Neuronal stem cell (in vitro differentiated cells): Measurements from ENCODE around the gene CPLX3.
A peak's percentile ranks its signal among the peaks of the same experiment; 100 is the strongest.

Experiments used
- DNase-seq: peaks from one replicate; pipeline ENCODE4 v3.0.0-alpha.2; 2013; ENCODE audit warnings: low spot score
- H2AFZ ChIP-seq: one replicate; pipeline ENCODE4 v1.6.1; 2013; ENCODE audit warnings: mild to moderate bottlenecking, low read length, inconsistent platforms
- H2AK5ac ChIP-seq: 2 replicates; pipeline ENCODE4 v1.6.1; 2013; ENCODE audit warnings: low read depth, mild to moderate bottlenecking, inconsistent platforms, low read length, moderate library complexity, mixed read lengths
- H2BK120ac ChIP-seq: 2 replicates; pipeline ENCODE4 v1.6.1; 2013; ENCODE audit warnings: low read depth, mild to moderate bottlenecking, inconsistent platforms, low read length, moderate library complexity, mixed read lengths
- H2BK12ac ChIP-seq: one replicate; pipeline ENCODE4 v1.6.1; 2013; ENCODE audit warnings: low read length, inconsistent platforms
- H2BK15ac ChIP-seq: 2 replicates; pipeline ENCODE4 v1.6.1; 2013; ENCODE audit warnings: mild to moderate bottlenecking, low read length, inconsistent platforms, mixed read lengths
- H2BK5ac ChIP-seq: one replicate; pipeline ENCODE4 v1.6.1; 2013; ENCODE audit warnings: inconsistent platforms, mild to moderate bottlenecking, low read length, moderate library complexity
- H3K14ac ChIP-seq: one replicate; pipeline ENCODE4 v1.6.1; 2013; ENCODE audit warnings: low read length, inconsistent platforms
- H3K18ac ChIP-seq: 2 replicates; pipeline ENCODE4 v1.6.1; 2013; ENCODE audit warnings: low read length, inconsistent platforms
- H3K23ac ChIP-seq: 2 replicates; pipeline ENCODE4 v1.6.1; 2013; ENCODE audit warnings: low read depth, mild to moderate bottlenecking, mixed read lengths, low read length, inconsistent platforms; ENCODE audit not compliant: poor library complexity
- H3K27ac ChIP-seq: replicated peaks from 3 replicates; pipeline ENCODE4 v1.5.1; 2013; ENCODE audit warnings: low read length, inconsistent platforms
- H3K27me3 ChIP-seq, 3 experiments: 2 replicates each; pipeline ENCODE4 v1.6.1; 2013; ENCODE audit warnings: low read length in 3 of 3, mild to moderate bottlenecking in 2 of 3, inconsistent platforms in 1 of 3, low read depth in 1 of 3, mixed read lengths in 1 of 3, moderate library complexity in 1 of 3; ENCODE audit not compliant: control insufficient read depth in 3 of 3, insufficient read depth in 3 of 3
- H3K36me3 ChIP-seq, 2 donors: replicated peaks in 1 of 2; 2 replicates each; pipeline ENCODE4 v1.6.1; 2013; ENCODE audit warnings: low read length in 2 of 2; ENCODE audit not compliant: control insufficient read depth in 2 of 2, insufficient read depth in 2 of 2
- H3K4ac ChIP-seq: 2 replicates; pipeline ENCODE4 v1.6.1; 2013; ENCODE audit warnings: inconsistent platforms, mild to moderate bottlenecking, low read length, moderate library complexity
- H3K4me1 ChIP-seq, 2 donors: 1 replicate in 1 of 2; 2 replicates in 1 of 2; pipeline ENCODE4 v1.6.1; 2013; ENCODE audit warnings: low read length in 2 of 2, low read depth in 1 of 2; ENCODE audit not compliant: control insufficient read depth in 2 of 2, insufficient read depth in 1 of 2
- H3K4me2 ChIP-seq: one replicate; pipeline ENCODE4 v1.6.1; 2013; ENCODE audit warnings: mild to moderate bottlenecking, low read length, inconsistent platforms; ENCODE audit not compliant: insufficient read depth, poor library complexity, severe bottlenecking
- H3K4me3 ChIP-seq, 2 donors: 2 replicates each; pipeline ENCODE4 v1.5.1; 2013; ENCODE audit warnings: low read length in 2 of 2, mild to moderate bottlenecking in 2 of 2, inconsistent platforms in 1 of 2, moderate library complexity in 1 of 2
- H3K79me1 ChIP-seq: one replicate; pipeline ENCODE4 v1.6.1; 2013; ENCODE audit warnings: low read depth, mild to moderate bottlenecking, inconsistent platforms, low read length, moderate library complexity
- H3K9ac ChIP-seq: one replicate; pipeline ENCODE4 v1.6.1; 2013; ENCODE audit warnings: mild to moderate bottlenecking, low read depth, low read length, inconsistent platforms; ENCODE audit not compliant: poor library complexity
- H3K9me3 ChIP-seq, 2 donors: replicated peaks in 1 of 2; 2 replicates each; pipeline versions ENCODE3 to v1.6.1; 2013; ENCODE audit warnings: low read length in 2 of 2, mild to moderate bottlenecking in 2 of 2, inconsistent platforms in 1 of 2, low read depth in 1 of 2, mixed read lengths in 1 of 2, moderate library complexity in 1 of 2; ENCODE audit not compliant: control insufficient read depth in 2 of 2, insufficient read depth in 1 of 2
- H4K8ac ChIP-seq: one replicate; pipeline ENCODE4 v1.6.1; 2013; ENCODE audit warnings: low read depth, mild to moderate bottlenecking, inconsistent platforms, low read length, moderate library complexity
- H4K91ac ChIP-seq: one replicate; pipeline ENCODE4 v1.6.1; 2013; ENCODE audit warnings: low read length, low read depth, mild to moderate bottlenecking, inconsistent platforms; ENCODE audit not compliant: poor library complexity
- WGBS, 2 donors: extraction: QIAGEN DNeasy Blood & Tissue Kit; methylation state at CpG; one replicate each; pipeline ENCODE4 v1.1.7; 2013; ENCODE audit warnings: missing lambda C conversion rate in 2 of 2, mixed read lengths in 1 of 2; ENCODE audit not compliant: insufficient read length in 2 of 2, insufficient replicate concordance in 1 of 2; ENCODE audit errors: extremely low coverage in 2 of 2; 5-methylcytosine and 5-hydroxymethylcytosine counted together

The CPLX3 gene

GRCh38 chr15:74869372-74869725 is 42.9 kb downstream of the CPLX3 start:
- no peak overlapping the region for H2BK120ac ChIP-seq
- no peak overlapping the region for H2BK12ac ChIP-seq
- H3K9me3 ChIP-seq: peaks cover 0 to 13% of the 10 kb centered on the region in 2 donors
- H2AFZ ChIP-seq: no peak overlapping the region
- H3K27ac ChIP-seq: no peak overlapping the region
- peaks cover 10% of the 10 kb centered on the region for H3K79me1 ChIP-seq
- no peaks in the 10 kb centered on the region for H3K27me3 ChIP-seq
- no peak overlapping the region for H3K4me3 ChIP-seq
- peaks cover 8 to 36% of the 10 kb centered on the region in 2 donors for H3K36me3 ChIP-seq
- no peak overlapping the region for H3K9ac ChIP-seq
- DNase-seq: no peak
- H4K8ac ChIP-seq: no peak overlapping the region
- no peak overlapping the region for H3K4ac ChIP-seq
- no peak overlapping the region for H3K18ac ChIP-seq
- no peak overlapping the region for H3K14ac ChIP-seq
- no peak overlapping the region for H2BK15ac ChIP-seq
- H3K23ac ChIP-seq: no peak overlapping the region
- peaks cover 3 to 4% of the 10 kb centered on the region in 2 donors for H3K4me1 ChIP-seq
- no peak overlapping the region for H2BK5ac ChIP-seq
- no peak overlapping the region for H2AK5ac ChIP-seq
- no peak overlapping the region for H4K91ac ChIP-seq
- H3K4me2 ChIP-seq: no peak overlapping the region

- H3K4me3 ChIP-seq: peak overlapping the region in 1 of 2 donors; percentile 60
- H2BK120ac ChIP-seq: no peak overlapping the region
- DNase-seq: no peak
- H4K91ac ChIP-seq: no peak overlapping the region
- no peak overlapping the region for H3K9ac ChIP-seq
- H2BK5ac ChIP-seq: no peak overlapping the region
- no peak overlapping the region for H2AK5ac ChIP-seq
- no CpG with 5 or more reads among the region's 6 CpGs for WGBS, 2 donors
- peaks cover 3 to 4% of the 10 kb centered on the region in 2 donors for H3K4me1 ChIP-seq
- H3K14ac ChIP-seq: no peak overlapping the region
- H4K8ac ChIP-seq: no peak overlapping the region
- no peak overlapping the region for H2AFZ ChIP-seq
- H3K18ac ChIP-seq: no peak overlapping the region
- H3K36me3 ChIP-seq: peaks cover 7 to 36% of the 10 kb centered on the region in 2 donors
- no peak overlapping the region for H2BK12ac ChIP-seq
- no peak overlapping the region for H3K27ac ChIP-seq
- no peaks in the 10 kb centered on the region for H3K27me3 ChIP-seq
- H3K23ac ChIP-seq: no peak overlapping the region
- H3K4me2 ChIP-seq: no peak overlapping the region
- no peak overlapping the region for H3K4ac ChIP-seq
- H2BK15ac ChIP-seq: no peak overlapping the region
- H3K9me3 ChIP-seq: peaks cover 0 to 13% of the 10 kb centered on the region in 2 donors
- peaks cover 8% of the 10 kb centered on the region for H3K79me1 ChIP-seq
These were observed 43.4 kb downstream of the CPLX3 start for GRCh38 chr15:74869726-74870407.

GRCh38 chr15:74870436-74871215 is 44.2 kb downstream of the CPLX3 start:
- Histone ChIP-seq H4K8ac (no peak overlapping the region), H3K23ac (no peak overlapping the region), H3K36me3 (peaks cover 7 to 36% of the 10 kb centered on the region in 2 donors), H3K27ac (no peak overlapping the region), H3K27me3 (no peaks in the 10 kb centered on the region), H3K9ac (no peak overlapping the region), H2BK12ac (no peak overlapping the region), H3K4me1 (peaks cover 3 to 4% of the 10 kb centered on the region in 2 donors), H4K91ac (no peak overlapping the region), H2AFZ (no peak overlapping the region), H3K79me1 (peaks cover 8% of the 10 kb centered on the region), H2BK15ac (no peak overlapping the region), H3K18ac (no peak overlapping the region), H2BK5ac (no peak overlapping the region), H3K4me2 (no peak overlapping the region), H3K4me3 (no peak overlapping the region), H2AK5ac (no peak overlapping the region), H3K9me3 (peaks cover 1 to 13% of the 10 kb centered on the region in 2 donors), H2BK120ac (no peak overlapping the region), H3K14ac (no peak overlapping the region), H3K4ac (no peak overlapping the region)
- no CpG with 5 or more reads among the region's 6 CpGs for WGBS, 2 donors
- no peak for DNase-seq

GRCh38 chr15:74872702-74873035 is 46.2 kb downstream of the CPLX3 start:
- no peak for DNase-seq
- WGBS, 2 donors: no CpG with 5 or more reads among the region's 11 CpGs
- peaks cover 7 to 29% of the 10 kb centered on the region in 2 donors for H3K36me3 ChIP-seq
- H3K27ac ChIP-seq: no peak overlapping the region
- H3K79me1 ChIP-seq: peaks cover 4% of the 10 kb centered on the region
- H3K14ac ChIP-seq: no peak overlapping the region
- H2BK15ac ChIP-seq: no peak overlapping the region
- H3K4ac ChIP-seq: no peak overlapping the region
- H3K18ac ChIP-seq: no peak overlapping the region
- H4K91ac ChIP-seq: no peak overlapping the region
- peak overlapping the region; percentile 55 for H3K4me2 ChIP-seq
- no peak overlapping the region for H2BK120ac ChIP-seq
- H2BK12ac ChIP-seq: no peak overlapping the region
- H3K9me3 ChIP-seq: peaks cover 1 to 10% of the 10 kb centered on the region in 2 donors
- peak overlapping the region; percentile 55 to 91 for H3K4me3 ChIP-seq
- no peak overlapping the region for H4K8ac ChIP-seq
- peaks cover 0 to 6% (median 0%) of the 10 kb centered on the region in 3 experiments for H3K27me3 ChIP-seq
- H3K23ac ChIP-seq: no peak overlapping the region
- peak overlapping the region; percentile 60 for H3K9ac ChIP-seq
- peak overlapping the region; percentile 94 for H2AFZ ChIP-seq
- peaks cover 3 to 4% of the 10 kb centered on the region in 2 donors for H3K4me1 ChIP-seq
- H2BK5ac ChIP-seq: no peak overlapping the region
- H2AK5ac ChIP-seq: no peak overlapping the region
